ENCODE results near the gene MST1. TPM values are rescaled to one million over a fixed set of nuclear protein-coding genes. Genes with fewer than 3 reads are reported as not detected.
A peak's percentile ranks its signal among the peaks of the same experiment; 100 is the strongest.

The MST1 gene
- total RNA-seq, 6 donors from 2014 or later = 8.9 to 58.7 (median 18.1) TPM

DNA sequence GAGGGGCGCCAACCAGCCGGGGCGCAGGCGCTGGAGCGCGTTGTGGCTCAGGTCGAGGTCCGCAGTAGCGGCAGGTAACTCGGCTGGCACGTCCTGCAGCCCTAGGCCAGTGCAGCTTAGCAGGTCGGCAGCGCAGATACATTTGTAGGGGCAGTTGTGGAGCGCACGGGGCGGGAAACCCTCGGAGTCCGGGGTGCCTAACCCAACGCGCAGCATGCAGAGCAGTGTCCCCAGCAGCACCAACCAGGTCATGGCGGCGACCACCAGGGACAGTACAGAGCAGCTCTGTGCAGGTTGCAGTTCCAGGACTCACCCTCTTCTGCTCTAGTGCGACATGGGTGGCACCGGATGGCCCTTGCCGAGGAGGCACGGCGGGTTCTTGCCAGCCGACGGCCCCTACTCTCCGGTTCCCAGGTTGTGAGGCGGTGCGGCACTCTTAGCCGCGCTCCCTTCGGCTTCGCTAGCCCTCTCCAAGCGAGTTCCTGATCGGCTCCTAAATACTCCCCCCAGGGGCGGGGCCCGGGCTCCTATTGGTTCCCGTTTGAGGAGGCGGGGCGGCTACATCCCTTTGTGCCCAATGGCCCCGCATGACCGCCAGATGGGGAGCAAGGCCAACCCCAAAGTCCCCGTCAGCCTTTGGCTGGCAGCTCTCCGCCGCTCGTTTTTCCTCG is 30.1 kb upstream of the MST1 start, which contains the start of gene AMIGO3:
AMIGO3 (minus strand) TSS at position 471 of the 671 bp plus-strand sequence; CDS start at position 252, 219 bp downstream.
- no peaks in the 10 kb centered on the region for H3K27me3 ChIP-seq
- peak within 1 kb of the TSS in 3 of 4 donors; percentile 42 to 74 (median 69) for H3K27ac ChIP-seq
- ATAC-seq (ENCODE audit: low FRiP score in 2 of 2) (peak; percentile 85 to 90), DNase-seq (peak; percentile 96 to 98)
- peaks cover 4 to 39% (median 19%) of the 10 kb centered on the region in 4 donors for H3K36me3 ChIP-seq
- WGBS, 2 donors = 0 to 1% methylated on average over 1 to 47 of the region's 50 CpGs
- peak within 1 kb of the TSS; percentile 56 to 64 (median 60) for H3K4me3 ChIP-seq
- peaks cover 22 to 48% (median 27%) of the 10 kb centered on the region in 4 donors for H3K4me1 ChIP-seq
- TF ChIP-seq, protein P1, sequence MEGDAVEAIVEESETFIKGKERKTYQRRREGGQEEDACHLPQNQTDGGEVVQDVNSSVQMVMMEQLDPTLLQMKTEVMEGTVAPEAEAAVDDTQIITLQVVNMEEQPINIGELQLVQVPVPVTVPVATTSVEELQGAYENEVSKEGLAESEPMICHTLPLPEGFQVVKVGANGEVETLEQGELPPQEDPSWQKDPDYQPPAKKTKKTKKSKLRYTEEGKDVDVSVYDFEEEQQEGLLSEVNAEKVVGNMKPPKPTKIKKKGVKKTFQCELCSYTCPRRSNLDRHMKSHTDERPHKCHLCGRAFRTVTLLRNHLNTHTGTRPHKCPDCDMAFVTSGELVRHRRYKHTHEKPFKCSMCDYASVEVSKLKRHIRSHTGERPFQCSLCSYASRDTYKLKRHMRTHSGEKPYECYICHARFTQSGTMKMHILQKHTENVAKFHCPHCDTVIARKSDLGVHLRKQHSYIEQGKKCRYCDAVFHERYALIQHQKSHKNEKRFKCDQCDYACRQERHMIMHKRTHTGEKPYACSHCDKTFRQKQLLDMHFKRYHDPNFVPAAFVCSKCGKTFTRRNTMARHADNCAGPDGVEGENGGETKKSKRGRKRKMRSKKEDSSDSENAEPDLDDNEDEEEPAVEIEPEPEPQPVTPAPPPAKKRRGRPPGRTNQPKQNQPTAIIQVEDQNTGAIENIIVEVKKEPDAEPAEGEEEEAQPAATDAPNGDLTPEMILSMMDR (IDR thresholded peaks at IDR 0.05) = peak; percentile 62 to 96 (median 79)
- peak; percentile 41 to 70 for TF ChIP-seq POLR2AphosphoS5 (IDR thresholded peaks at IDR 0.05)
- peak in 2 of 4 donors; percentile 80 to 88 for TF ChIP-seq POLR2A (IDR thresholded peaks at IDR 0.05)
- no peak for TF ChIP-seq EP300 (IDR thresholded peaks at IDR 0.05)
- H3K9me3 ChIP-seq = no peaks in the 10 kb centered on the region

- Histone ChIP-seq H3K36me3 (peaks cover 4 to 42% (median 19%) of the 10 kb centered on the region in 4 donors), H3K4me3 (peak overlapping the region; percentile 56 to 64 (median 60)), H3K27ac (peak overlapping the region in 1 of 4 donors; percentile 69), H3K9me3 (no peaks in the 10 kb centered on the region), H3K27me3 (no peaks in the 10 kb centered on the region), H3K4me1 (peaks cover 21 to 46% (median 26%) of the 10 kb centered on the region in 4 donors)
- ATAC-seq (ENCODE audit: low FRiP score in 2 of 2) = no peak
- peak in 1 of 2 donors; percentile 88 for DNase-seq
- WGBS, 2 donors = 23 to 26% methylated on average over 8 to 18 of the region's 33 CpGs
- TF ChIP-seq, protein P1 (IDR thresholded peaks at IDR 0.05) = no peak
- TF ChIP-seq POLR2A (IDR thresholded peaks at IDR 0.05) = no peak
- TF ChIP-seq POLR2AphosphoS5 (IDR thresholded peaks at IDR 0.05) = no peak
- no peak for TF ChIP-seq EP300 (IDR thresholded peaks at IDR 0.05)
These were observed 29.6 kb upstream of the MST1 start for GRCh38 chr3:49718858-49719213.

DNA sequence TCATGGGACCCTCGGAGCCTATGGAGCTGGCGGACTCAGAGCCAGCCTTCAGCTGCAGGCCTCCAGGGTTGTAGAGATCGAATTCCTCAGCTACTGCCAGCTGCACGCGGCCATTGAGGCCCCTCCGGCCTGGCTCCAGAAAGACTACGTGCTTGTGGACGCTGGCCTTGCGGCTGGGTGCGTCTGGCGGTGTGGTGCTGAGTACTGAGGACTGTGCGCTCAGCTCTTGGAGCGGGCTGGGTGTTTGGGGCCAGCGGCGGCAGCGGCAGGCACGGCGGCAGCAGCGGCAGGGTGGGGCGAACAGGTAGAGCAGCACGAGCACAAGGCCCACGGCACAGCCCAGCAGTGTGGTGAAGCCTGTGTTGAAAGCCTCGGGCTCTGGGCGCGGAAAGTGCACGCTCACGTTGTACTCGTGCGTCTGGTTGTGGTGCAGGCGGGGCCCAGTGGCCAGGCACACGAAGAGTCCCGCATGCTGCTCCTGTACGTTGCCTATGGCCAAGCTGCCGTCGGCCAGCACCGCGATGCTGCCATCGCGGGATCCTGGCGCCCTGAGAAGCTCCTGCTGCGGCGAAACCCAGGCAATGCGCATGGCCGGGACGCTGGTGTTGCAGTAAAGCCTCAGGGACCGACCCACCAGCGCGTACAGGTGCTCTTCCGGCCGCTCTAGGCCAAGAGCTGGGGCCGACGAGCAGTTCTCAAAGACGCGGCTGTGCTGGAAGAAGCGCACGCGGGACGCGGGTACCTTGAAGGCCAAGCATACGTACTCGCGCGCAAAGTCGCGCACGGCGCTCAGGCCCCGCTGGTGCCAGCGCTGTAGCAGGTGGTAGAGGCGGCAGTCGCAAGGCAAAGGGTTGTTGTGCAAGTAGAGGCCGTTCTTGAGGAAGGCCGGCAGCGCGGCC is 28.9 kb upstream of the MST1 start:
- ATAC-seq (ENCODE audit: low FRiP score in 2 of 2) (no peak), DNase-seq (peak in 1 of 2 donors; percentile 88)
- Histone ChIP-seq H3K4me3 (peak overlapping the region in 3 of 4 donors; percentile 56 to 64 (median 61)), H3K27me3 (no peaks in the 10 kb centered on the region), H3K9me3 (no peaks in the 10 kb centered on the region), H3K27ac (no peak overlapping the region), H3K4me1 (peaks cover 21 to 44% (median 25%) of the 10 kb centered on the region in 4 donors), H3K36me3 (peaks cover 4 to 42% (median 19%) of the 10 kb centered on the region in 4 donors)
- no peak for TF ChIP-seq POLR2A (IDR thresholded peaks at IDR 0.05)
- TF ChIP-seq, protein P1 (IDR thresholded peaks at IDR 0.05) = no peak
- no peak for TF ChIP-seq EP300 (IDR thresholded peaks at IDR 0.05)
- TF ChIP-seq POLR2AphosphoS5 (IDR thresholded peaks at IDR 0.05) = no peak
- WGBS, 2 donors = 66 to 72% methylated on average over 47 to 74 of the region's 75 CpGs

GRCh38 chr3:49717211-49717958 is 28.1 kb upstream of the MST1 start:
- no peak for ATAC-seq (ENCODE audit: low FRiP score in 2 of 2)
- no peak overlapping the region for H3K4me3 ChIP-seq
- DNase-seq = no peak
- TF ChIP-seq POLR2AphosphoS5 (IDR thresholded peaks at IDR 0.05) (no peak), POLR2A (IDR thresholded peaks at IDR 0.05) (no peak), EP300 (IDR thresholded peaks at IDR 0.05) (no peak)
- TF ChIP-seq, protein P1 (IDR thresholded peaks at IDR 0.05) = no peak
- H3K27ac ChIP-seq = no peak overlapping the region
- WGBS, 2 donors = 85 to 90% methylated on average over 5 to 14 of the region's 14 CpGs
- H3K27me3 ChIP-seq = no peaks in the 10 kb centered on the region
- peaks cover 4 to 42% (median 18%) of the 10 kb centered on the region in 4 donors for H3K36me3 ChIP-seq
- H3K4me1 ChIP-seq = peaks cover 13 to 36% (median 17%) of the 10 kb centered on the region in 4 donors
- H3K9me3 ChIP-seq = no peaks in the 10 kb centered on the region
